ENCODE data around the gene METTL21A. TPM values are rescaled to one million over a fixed set of nuclear protein-coding genes. Genes with fewer than 3 reads are reported as not detected.

The METTL21A gene
- polyA plus RNA-seq, 1 donor from 2014 or later = 40.8 TPM

- Histone ChIP-seq H2AFZ (ENCODE audit: low read depth, low read length) (no peak overlapping the region), H3K9me3 (ENCODE audit: low read length) (no peaks in the 10 kb centered on the region), H3K4me3 (ENCODE audit: low read length) (no peak overlapping the region), H3K36me3 (ENCODE audit: insufficient read depth, low read length) (no peaks in the 10 kb centered on the region), H3K9me2 (ENCODE audit: insufficient read depth, low read length) (no peaks in the 10 kb centered on the region), H3K27me3 (ENCODE audit: insufficient read depth, low read depth, low read length) (no peaks in the 10 kb centered on the region), H3K9ac (ENCODE audit: low read length) (no peak overlapping the region), H3K27ac (ENCODE audit: low read length) (no peak overlapping the region), H4K20me1 (ENCODE audit: insufficient read depth) (no peaks in the 10 kb centered on the region), H3K79me2 (replicated peaks; ENCODE audit: insufficient read depth, low read length) (no peaks in the 10 kb centered on the region), H3K4me2 (ENCODE audit: low read length) (no peak overlapping the region), H3F3A (ENCODE audit: insufficient read depth, low read length, poor library complexity, severe bottlenecking) (no peaks in the 10 kb centered on the region)
- TF ChIP-seq TAF1 (IDR thresholded peaks at IDR 0.05; ENCODE audit: low read depth) (no peak), REST (IDR thresholded peaks at IDR 0.05; ENCODE audit: borderline replicate concordance) (no peak), EZH2 (IDR thresholded peaks at IDR 0.05; ENCODE audit: borderline replicate concordance, insufficient read depth, low read length, poor library complexity, severe bottlenecking) (no peak), EP300 (conservative IDR thresholded peaks at IDR 0.05; ENCODE audit: poor library complexity, severe bottlenecking) (no peak), POLR2AphosphoS5 (IDR thresholded peaks at IDR 0.05) (no peak)
Measured at GRCh38 chr2:207571370-207571769, 53.8 kb downstream of the METTL21A start.

DNA sequence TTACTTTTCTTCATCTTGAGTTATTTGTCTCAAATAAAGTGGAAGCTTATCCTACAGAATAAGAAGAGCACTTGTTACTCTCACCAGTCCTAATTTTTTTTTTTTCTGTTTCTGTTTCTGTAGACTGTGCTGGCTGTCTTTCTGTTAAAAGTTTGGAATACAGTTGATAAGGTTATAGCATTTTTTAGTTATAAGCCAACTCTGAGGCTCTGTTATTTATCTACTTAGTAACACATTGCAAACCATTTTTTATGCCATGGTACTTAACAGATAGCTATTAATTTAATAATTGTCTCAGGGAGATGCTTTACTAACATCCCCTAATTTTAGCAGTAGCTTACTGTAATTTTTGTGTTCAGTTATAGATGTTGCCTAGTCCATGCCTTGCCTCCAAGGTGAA is 57.5 kb downstream of the METTL21A start:
- Histone ChIP-seq H3K27me3 (ENCODE audit: insufficient read depth, low read depth, low read length) (no peaks in the 10 kb centered on the region), H3K36me3 (ENCODE audit: insufficient read depth, low read length) (no peaks in the 10 kb centered on the region), H2AFZ (ENCODE audit: low read depth, low read length) (no peak overlapping the region), H3K9me3 (ENCODE audit: low read length) (no peaks in the 10 kb centered on the region), H3K27ac (ENCODE audit: low read length) (no peak overlapping the region), H3K79me2 (replicated peaks; ENCODE audit: insufficient read depth, low read length) (peaks cover 3% of the 10 kb centered on the region), H4K20me1 (ENCODE audit: insufficient read depth) (no peaks in the 10 kb centered on the region), H3F3A (ENCODE audit: insufficient read depth, low read length, poor library complexity, severe bottlenecking) (no peaks in the 10 kb centered on the region), H3K9ac (ENCODE audit: low read length) (no peak overlapping the region), H3K4me3 (ENCODE audit: low read length) (no peak overlapping the region), H3K9me2 (ENCODE audit: insufficient read depth, low read length) (no peaks in the 10 kb centered on the region), H3K4me2 (ENCODE audit: low read length) (no peak overlapping the region)
- TF ChIP-seq POLR2AphosphoS5 (IDR thresholded peaks at IDR 0.05) (no peak), TAF1 (IDR thresholded peaks at IDR 0.05; ENCODE audit: low read depth) (no peak), SMC3 (conservative IDR thresholded peaks at IDR 0.05; ENCODE audit: poor library complexity) (no peak), EZH2 (IDR thresholded peaks at IDR 0.05; ENCODE audit: borderline replicate concordance, insufficient read depth, low read length, poor library complexity, severe bottlenecking) (no peak), EP300 (conservative IDR thresholded peaks at IDR 0.05; ENCODE audit: poor library complexity, severe bottlenecking) (no peak), MXI1 (conservative IDR thresholded peaks at IDR 0.05; ENCODE audit: poor library complexity, severe bottlenecking) (no peak)
- TF ChIP-seq, protein P1, sequence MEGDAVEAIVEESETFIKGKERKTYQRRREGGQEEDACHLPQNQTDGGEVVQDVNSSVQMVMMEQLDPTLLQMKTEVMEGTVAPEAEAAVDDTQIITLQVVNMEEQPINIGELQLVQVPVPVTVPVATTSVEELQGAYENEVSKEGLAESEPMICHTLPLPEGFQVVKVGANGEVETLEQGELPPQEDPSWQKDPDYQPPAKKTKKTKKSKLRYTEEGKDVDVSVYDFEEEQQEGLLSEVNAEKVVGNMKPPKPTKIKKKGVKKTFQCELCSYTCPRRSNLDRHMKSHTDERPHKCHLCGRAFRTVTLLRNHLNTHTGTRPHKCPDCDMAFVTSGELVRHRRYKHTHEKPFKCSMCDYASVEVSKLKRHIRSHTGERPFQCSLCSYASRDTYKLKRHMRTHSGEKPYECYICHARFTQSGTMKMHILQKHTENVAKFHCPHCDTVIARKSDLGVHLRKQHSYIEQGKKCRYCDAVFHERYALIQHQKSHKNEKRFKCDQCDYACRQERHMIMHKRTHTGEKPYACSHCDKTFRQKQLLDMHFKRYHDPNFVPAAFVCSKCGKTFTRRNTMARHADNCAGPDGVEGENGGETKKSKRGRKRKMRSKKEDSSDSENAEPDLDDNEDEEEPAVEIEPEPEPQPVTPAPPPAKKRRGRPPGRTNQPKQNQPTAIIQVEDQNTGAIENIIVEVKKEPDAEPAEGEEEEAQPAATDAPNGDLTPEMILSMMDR (IDR thresholded peaks at IDR 0.05; ENCODE audit: poor library complexity, severe bottlenecking) = no peak

All from neural cell (in vitro differentiated cells).